ENCODE data around the gene KLHL29. TPM values are rescaled to one million over a fixed set of nuclear protein-coding genes. Genes with fewer than 3 reads are reported as not detected.

The KLHL29 gene
- total RNA-seq, 2 experiments from 2014 or later, result 2.5 to 2.7 TPM

- no peak for TF ChIP-seq CTCF (IDR thresholded peaks at IDR 0.05)
- H3K9me3 ChIP-seq (ENCODE audit: control insufficient read depth in 1 of 2, insufficient read depth in 1 of 2, low read length in 2 of 2), result peaks cover 0 to 18% of the 10 kb centered on the region in 2 experiments
- no peaks in the 10 kb centered on the region for H3K36me3 ChIP-seq (ENCODE audit: insufficient read depth, low read length)
- Mint-ChIP-seq H3K27ac (no peak overlapping the region), H3K4me3 (no peak overlapping the region), H3K36me3 (ENCODE audit: low read depth) (peaks cover 6% of the 10 kb centered on the region), H3K9me3 (no peaks in the 10 kb centered on the region), H3K27me3 (no peaks in the 10 kb centered on the region), H3K4me1 (ENCODE audit: low read depth) (no peaks in the 10 kb centered on the region)
- H3K27ac ChIP-seq (ENCODE audit: low read depth in 1 of 2, low read length in 2 of 2), result no peak overlapping the region
- H3K4me3 ChIP-seq (ENCODE audit: low read length), result no peak overlapping the region
- no peaks in the 10 kb centered on the region for H3K4me1 ChIP-seq (ENCODE audit: insufficient read depth, low read length)
- intact Hi-C loops (cut with DNase I, micrococcal nuclease), result no loop called here
- H3K27me3 ChIP-seq (ENCODE audit: control insufficient read depth in 1 of 2, insufficient read depth in 2 of 2, low read length in 2 of 2), result no peaks in the 10 kb centered on the region
- ChIA-PET CTCF (no interaction called here), POLR2A (no interaction called here)
- ATAC-seq (ENCODE audit: poor library complexity) (no peak), DNase-seq (no peak)
These were observed 301.5 kb downstream of the KLHL29 start for GRCh38 chr2:23686405-23687029.

- Mint-ChIP-seq H3K9me3 (no peaks in the 10 kb centered on the region), H3K4me3 (no peak overlapping the region), H3K27ac (no peak overlapping the region), H3K27me3 (no peaks in the 10 kb centered on the region), H3K36me3 (ENCODE audit: low read depth) (peaks cover 6% of the 10 kb centered on the region), H3K4me1 (ENCODE audit: low read depth) (no peaks in the 10 kb centered on the region)
- intact Hi-C loops (cut with DNase I, micrococcal nuclease), result no loop called here
- Histone ChIP-seq H3K4me3 (ENCODE audit: low read length) (no peak overlapping the region), H3K4me1 (ENCODE audit: insufficient read depth, low read length) (no peaks in the 10 kb centered on the region), H3K27me3 (ENCODE audit: control insufficient read depth in 1 of 2, insufficient read depth in 2 of 2, low read length in 2 of 2) (no peaks in the 10 kb centered on the region), H3K36me3 (ENCODE audit: insufficient read depth, low read length) (no peaks in the 10 kb centered on the region), H3K9me3 (ENCODE audit: control insufficient read depth in 1 of 2, insufficient read depth in 1 of 2, low read length in 2 of 2) (peaks cover 0 to 11% of the 10 kb centered on the region in 2 experiments), H3K27ac (ENCODE audit: low read depth in 1 of 2, low read length in 2 of 2) (no peak overlapping the region)
- ChIA-PET CTCF (no interaction called here), POLR2A (no interaction called here)
- no peak for TF ChIP-seq CTCF (IDR thresholded peaks at IDR 0.05)
- DNase-seq (no peak), ATAC-seq (ENCODE audit: poor library complexity) (no peak)
These were observed 302.2 kb downstream of the KLHL29 start for GRCh38 chr2:23687214-23687613.

- Histone ChIP-seq H3K4me3 (ENCODE audit: low read length) (no peak overlapping the region), H3K27me3 (ENCODE audit: control insufficient read depth in 1 of 2, insufficient read depth in 2 of 2, low read length in 2 of 2) (no peaks in the 10 kb centered on the region), H3K36me3 (ENCODE audit: insufficient read depth, low read length) (no peaks in the 10 kb centered on the region), H3K4me1 (ENCODE audit: insufficient read depth, low read length) (no peaks in the 10 kb centered on the region), H3K27ac (ENCODE audit: low read depth in 1 of 2, low read length in 2 of 2) (no peak overlapping the region), H3K9me3 (ENCODE audit: control insufficient read depth in 1 of 2, insufficient read depth in 1 of 2, low read length in 2 of 2) (peaks cover 0 to 6% of the 10 kb centered on the region in 2 experiments)
- ChIA-PET CTCF (no interaction called here), POLR2A (no interaction called here)
- Mint-ChIP-seq H3K4me3 (no peak overlapping the region), H3K27ac (no peak overlapping the region), H3K36me3 (ENCODE audit: low read depth) (peaks cover 6% of the 10 kb centered on the region), H3K4me1 (ENCODE audit: low read depth) (no peaks in the 10 kb centered on the region), H3K27me3 (no peaks in the 10 kb centered on the region), H3K9me3 (no peaks in the 10 kb centered on the region)
- DNase-seq (no peak), ATAC-seq (ENCODE audit: poor library complexity) (no peak)
- no peak for TF ChIP-seq CTCF (IDR thresholded peaks at IDR 0.05)
- intact Hi-C loops (cut with DNase I, micrococcal nuclease), result no loop called here
These were observed 302.7 kb downstream of the KLHL29 start for GRCh38 chr2:23687713-23688112.
